ENCODE data around the gene SLC66A3. TPM values are rescaled to one million over a fixed set of nuclear protein-coding genes. Genes with fewer than 3 reads are reported as not detected.

Gene SLC66A3
- total RNA-seq, 1 donor from 2014 or later: 10.0 TPM

DNA sequence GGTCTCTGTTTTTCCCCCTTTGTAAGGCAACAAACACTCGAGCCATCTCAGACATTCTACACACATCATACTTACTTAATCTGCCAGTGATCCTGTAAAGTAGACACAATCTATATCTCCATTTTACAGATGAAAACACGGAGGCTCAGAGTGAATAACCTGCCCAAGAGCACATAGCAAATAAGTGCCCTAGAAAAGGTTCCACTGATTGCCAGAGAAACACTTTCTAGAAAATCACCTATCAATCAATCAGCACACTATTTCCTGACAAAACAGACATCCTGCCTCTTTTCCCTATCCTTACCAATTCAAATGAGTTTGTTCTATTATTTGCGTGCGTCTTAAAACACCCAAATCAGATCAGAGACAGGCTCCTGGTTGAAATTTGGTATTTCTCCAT lies 23.9 kb downstream of the SLC66A3 start:
- Mint-ChIP-seq H3K4me3 (ENCODE audit: low read depth) (no peak overlapping the region), H3K4me1 (ENCODE audit: low read depth) (peaks cover 11% of the 10 kb centered on the region)
- intact Hi-C loops (cut with micrococcal nuclease): no loop called here

DNA sequence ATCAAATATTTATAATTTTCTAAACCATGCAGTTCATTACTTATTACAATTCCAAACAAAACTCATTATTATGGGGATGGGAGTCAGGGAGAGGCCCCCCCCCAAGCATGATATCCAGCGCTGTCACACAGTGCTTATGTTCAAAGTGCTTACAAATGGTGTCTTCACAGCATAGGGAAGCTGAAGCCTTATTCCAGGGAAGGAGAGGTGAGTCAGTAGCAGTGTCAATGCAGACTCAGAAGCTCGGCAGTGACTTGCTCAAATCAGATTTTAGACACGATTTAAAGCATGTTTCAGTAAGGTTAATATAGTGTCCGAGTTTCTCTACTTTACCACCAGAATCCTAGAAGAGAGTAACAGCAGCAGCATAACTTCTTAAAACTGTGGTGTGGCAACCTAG lies 24.6 kb downstream of the SLC66A3 start:
- Mint-ChIP-seq H3K4me3 (ENCODE audit: low read depth) (no peak overlapping the region), H3K36me3 (ENCODE audit: low read depth) (peaks cover 12% of the 10 kb centered on the region), H3K27ac (no peak overlapping the region), H3K4me1 (ENCODE audit: low read depth) (peaks cover 10% of the 10 kb centered on the region), H3K9me3 (no peaks in the 10 kb centered on the region), H3K27me3 (ENCODE audit: low read depth) (no peaks in the 10 kb centered on the region)
- DNase-seq (ENCODE audit: low spot score): no peak
- intact Hi-C loops (cut with micrococcal nuclease): no loop called here

More for the DNA sequence above, 23.9 kb downstream of the SLC66A3 start:
- H3K9me3 Mint-ChIP-seq: no peaks in the 10 kb centered on the region
- no peak overlapping the region for H3K27ac Mint-ChIP-seq
- H3K27me3 Mint-ChIP-seq (ENCODE audit: low read depth): no peaks in the 10 kb centered on the region
- DNase-seq (ENCODE audit: low spot score): no peak
- peaks cover 13% of the 10 kb centered on the region for H3K36me3 Mint-ChIP-seq (ENCODE audit: low read depth)

DNA sequence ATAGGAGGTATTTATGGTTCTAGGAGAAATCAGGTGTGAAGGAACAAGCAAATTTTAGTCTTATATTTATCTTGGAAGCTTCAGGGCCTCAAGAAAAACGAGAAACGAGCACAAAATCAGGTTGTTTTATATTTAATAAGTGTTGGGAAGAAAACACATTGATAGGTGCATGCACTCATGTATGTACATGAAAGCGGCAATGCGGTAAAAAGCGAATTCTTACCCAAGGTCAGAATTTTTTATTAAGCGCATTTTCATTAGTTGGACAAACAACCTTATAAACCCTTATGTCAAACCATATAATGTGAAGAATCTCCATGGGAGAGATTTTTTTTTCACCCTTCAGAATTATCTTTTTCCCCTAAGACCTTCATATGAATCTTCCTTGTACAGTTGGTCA lies 25.4 kb downstream of the SLC66A3 start:
- intact Hi-C loops (cut with micrococcal nuclease): no loop called here
- DNase-seq (ENCODE audit: low spot score): no peak
- Mint-ChIP-seq H3K27ac (no peak overlapping the region), H3K36me3 (ENCODE audit: low read depth) (peaks cover 7% of the 10 kb centered on the region), H3K4me1 (ENCODE audit: low read depth) (peaks cover 3% of the 10 kb centered on the region), H3K27me3 (ENCODE audit: low read depth) (no peaks in the 10 kb centered on the region), H3K9me3 (no peaks in the 10 kb centered on the region), H3K4me3 (ENCODE audit: low read depth) (no peak overlapping the region)

DNA sequence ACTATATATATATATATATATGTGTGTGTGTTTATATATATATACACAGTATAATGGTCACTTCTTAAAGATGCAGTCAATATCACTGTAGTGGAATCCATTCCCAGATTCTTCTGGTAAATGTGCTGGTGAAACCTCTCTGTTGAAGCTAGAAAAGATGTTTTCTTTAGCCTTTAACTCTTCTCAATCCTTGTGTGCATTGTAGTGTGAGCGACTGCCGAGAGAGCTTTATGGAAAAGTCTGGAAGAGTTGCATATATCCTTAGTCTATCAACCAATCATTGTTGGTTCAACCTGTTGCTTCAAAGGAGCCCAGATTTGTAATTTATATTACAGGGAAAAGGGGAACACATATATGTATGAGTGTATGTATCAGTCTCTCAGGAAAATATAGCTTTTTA lies 27.7 kb downstream of the SLC66A3 start:
- Mint-ChIP-seq H3K36me3 (ENCODE audit: low read depth) (peaks cover 7% of the 10 kb centered on the region), H3K4me1 (ENCODE audit: low read depth) (no peaks in the 10 kb centered on the region), H3K27ac (no peak overlapping the region), H3K9me3 (no peaks in the 10 kb centered on the region), H3K27me3 (ENCODE audit: low read depth) (no peaks in the 10 kb centered on the region), H3K4me3 (ENCODE audit: low read depth) (no peak overlapping the region)
- DNase-seq (ENCODE audit: low spot score): no peak
- intact Hi-C loops (cut with micrococcal nuclease): no loop called here

DNA sequence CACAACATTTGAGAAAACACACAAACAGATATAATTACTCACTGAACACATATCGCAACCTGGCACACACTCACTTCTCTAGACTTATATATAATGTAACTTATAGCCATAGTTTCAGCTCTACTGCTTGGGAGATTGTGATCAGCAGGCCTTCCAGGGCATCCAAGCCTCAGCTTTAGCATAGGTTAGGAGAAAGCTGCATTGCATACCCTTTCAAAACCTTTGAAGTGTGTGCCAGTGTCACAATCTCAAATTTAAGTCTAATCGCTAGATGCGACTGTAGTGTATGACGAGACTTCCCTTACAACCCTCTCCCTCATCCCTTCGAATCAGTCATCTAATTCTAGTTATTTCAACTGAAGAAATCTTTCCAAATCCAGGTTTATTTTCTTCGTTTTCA lies 30.9 kb downstream of the SLC66A3 start:
- Mint-ChIP-seq H3K4me3 (ENCODE audit: low read depth) (no peak overlapping the region), H3K27ac (no peak overlapping the region), H3K36me3 (ENCODE audit: low read depth) (peaks cover 13% of the 10 kb centered on the region), H3K27me3 (ENCODE audit: low read depth) (no peaks in the 10 kb centered on the region), H3K4me1 (ENCODE audit: low read depth) (no peaks in the 10 kb centered on the region), H3K9me3 (no peaks in the 10 kb centered on the region)
- intact Hi-C loops (cut with micrococcal nuclease): no loop called here
- no peak for DNase-seq (ENCODE audit: low spot score)

DNA sequence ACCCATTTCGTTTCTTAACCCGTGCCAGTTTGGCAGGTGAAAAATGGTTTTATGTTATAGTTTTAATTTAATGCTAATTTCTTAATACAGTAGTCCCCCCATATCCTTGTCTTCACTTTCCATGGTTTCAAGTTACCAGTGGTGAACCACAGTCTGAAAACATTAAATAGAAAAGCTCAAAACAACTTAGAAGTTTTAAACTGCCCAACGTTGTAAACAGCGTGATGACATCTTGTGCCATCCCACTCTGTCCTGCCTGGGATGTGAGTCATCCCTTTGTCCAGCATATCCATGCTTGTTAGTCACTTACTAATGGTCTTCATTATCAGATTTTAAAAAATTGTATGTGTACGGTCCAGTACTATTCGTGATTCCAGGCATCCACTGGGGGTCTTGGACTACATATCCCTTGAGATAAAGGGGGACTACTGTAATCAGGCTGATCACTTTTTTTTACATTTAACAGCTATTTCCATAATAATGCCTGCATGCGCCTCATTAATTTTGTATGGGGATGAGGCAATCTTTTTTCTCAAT lies 31.9 kb downstream of the SLC66A3 start:
- H3K36me3 Mint-ChIP-seq (ENCODE audit: low read depth): peaks cover 15% of the 10 kb centered on the region
- no peak overlapping the region for H3K27ac Mint-ChIP-seq
- no peak overlapping the region for H3K4me3 Mint-ChIP-seq (ENCODE audit: low read depth)
- no peaks in the 10 kb centered on the region for H3K9me3 Mint-ChIP-seq
- no peak for DNase-seq (ENCODE audit: low spot score)
- no peaks in the 10 kb centered on the region for H3K4me1 Mint-ChIP-seq (ENCODE audit: low read depth)
- intact Hi-C loops (cut with micrococcal nuclease): no loop called here
- no peaks in the 10 kb centered on the region for H3K27me3 Mint-ChIP-seq (ENCODE audit: low read depth)

DNA sequence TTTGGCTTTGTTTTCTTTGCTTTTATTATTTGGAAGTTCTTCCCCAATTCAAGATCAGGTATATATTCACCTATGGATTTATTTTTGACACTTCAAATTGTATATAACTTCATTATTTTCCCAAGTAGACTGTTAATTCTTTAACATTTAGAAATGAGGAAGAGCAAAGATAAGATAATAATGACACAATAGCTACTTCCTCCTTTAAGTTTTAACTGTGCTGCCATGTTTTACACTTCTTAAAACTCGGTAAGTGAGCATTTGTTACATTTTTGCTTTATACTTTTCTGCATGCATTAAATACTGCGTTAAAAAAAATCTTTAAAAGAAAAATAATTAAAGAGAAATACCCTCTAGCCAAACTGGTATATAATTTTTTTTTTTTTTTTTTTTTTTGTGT lies 32.5 kb downstream of the SLC66A3 start:
- Mint-ChIP-seq H3K9me3 (no peaks in the 10 kb centered on the region), H3K27ac (no peak overlapping the region), H3K27me3 (ENCODE audit: low read depth) (no peaks in the 10 kb centered on the region), H3K4me3 (ENCODE audit: low read depth) (no peak overlapping the region), H3K4me1 (ENCODE audit: low read depth) (no peaks in the 10 kb centered on the region), H3K36me3 (ENCODE audit: low read depth) (peaks cover 15% of the 10 kb centered on the region)
- intact Hi-C loops (cut with micrococcal nuclease): no loop called here
- no peak for DNase-seq (ENCODE audit: low spot score)

DNA sequence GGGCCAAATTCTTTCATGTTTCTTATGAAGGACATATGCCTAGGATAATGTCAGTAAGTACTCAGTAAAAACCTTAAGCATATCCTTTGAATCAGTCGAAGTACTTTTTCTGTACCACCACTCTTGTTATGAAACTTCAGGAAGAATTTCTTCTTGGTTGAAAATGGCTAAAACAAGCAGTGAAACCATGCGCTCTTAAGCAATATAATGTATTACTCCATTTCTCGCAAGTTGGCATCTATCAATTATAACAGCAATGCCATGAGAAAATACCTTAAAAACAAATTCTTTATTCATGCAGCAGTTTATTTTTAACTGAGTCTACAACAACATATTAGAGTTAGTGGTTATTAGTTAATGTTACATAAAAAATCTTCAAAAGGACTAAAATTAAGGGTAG lies 41.0 kb downstream of the SLC66A3 start:
- Mint-ChIP-seq H3K9me3 (no peaks in the 10 kb centered on the region), H3K36me3 (ENCODE audit: low read depth) (peaks cover 37% of the 10 kb centered on the region), H3K27me3 (ENCODE audit: low read depth) (no peaks in the 10 kb centered on the region), H3K4me3 (ENCODE audit: low read depth) (no peak overlapping the region), H3K27ac (no peak overlapping the region), H3K4me1 (ENCODE audit: low read depth) (no peaks in the 10 kb centered on the region)
- intact Hi-C loops (cut with micrococcal nuclease): no loop called here
- no peak for DNase-seq (ENCODE audit: low spot score)

DNA sequence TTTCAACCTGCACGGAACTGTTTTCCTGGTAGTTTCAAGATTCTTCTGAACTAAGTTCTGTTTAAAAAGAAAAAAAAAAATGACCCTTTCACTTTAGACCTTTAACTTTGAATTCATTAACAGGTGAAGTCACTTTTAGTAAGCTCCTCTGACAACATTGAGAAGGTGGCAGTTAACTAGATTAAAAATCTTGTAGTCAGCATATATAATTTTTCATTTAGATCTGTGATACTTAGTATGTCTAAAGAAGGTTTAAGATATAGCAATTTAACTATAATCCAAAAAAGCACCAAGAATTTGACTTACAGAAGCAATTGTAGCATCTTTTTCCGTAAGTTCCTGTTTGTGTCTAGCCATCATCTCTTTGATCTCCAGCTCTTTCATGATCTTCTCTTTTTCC lies 45.4 kb downstream of the SLC66A3 start:
- H3K36me3 Mint-ChIP-seq (ENCODE audit: low read depth): peaks cover 44% of the 10 kb centered on the region

DNA sequence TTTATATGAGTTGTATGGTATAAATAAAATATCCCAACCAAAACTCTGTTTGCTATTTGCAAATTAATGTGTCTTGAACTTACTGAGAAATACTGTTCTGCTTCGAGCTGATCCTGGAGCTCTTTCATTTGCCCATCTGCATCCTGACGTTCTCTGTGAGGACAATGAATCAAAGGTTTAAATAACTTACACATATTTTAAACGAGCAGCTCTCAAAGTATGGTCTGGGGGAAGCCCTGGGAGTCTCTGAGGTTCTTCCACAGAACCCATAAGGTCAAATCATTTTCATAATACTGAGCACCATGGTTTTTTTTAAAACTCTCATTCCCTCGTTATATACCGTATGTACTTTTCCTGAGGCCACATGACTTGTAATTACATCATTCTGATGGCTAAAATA lies 46.7 kb downstream of the SLC66A3 start:
- Mint-ChIP-seq H3K4me3 (ENCODE audit: low read depth) (no peak overlapping the region), H3K9me3 (no peaks in the 10 kb centered on the region), H3K27me3 (ENCODE audit: low read depth) (no peaks in the 10 kb centered on the region), H3K4me1 (ENCODE audit: low read depth) (peaks cover 19% of the 10 kb centered on the region), H3K27ac (no peak overlapping the region), H3K36me3 (ENCODE audit: low read depth) (peaks cover 42% of the 10 kb centered on the region)
- intact Hi-C loops (cut with micrococcal nuclease): loop anchor here (5.0 kb wide), 2 partner anchors 35 to 140 kb away; partner anchors contain the start of gene ROCK2
- no peak for DNase-seq (ENCODE audit: low spot score)

More for the DNA sequence above, 45.4 kb downstream of the SLC66A3 start:
- H3K9me3 Mint-ChIP-seq: no peaks in the 10 kb centered on the region
- H3K4me3 Mint-ChIP-seq (ENCODE audit: low read depth): no peak overlapping the region
- H3K27me3 Mint-ChIP-seq (ENCODE audit: low read depth): no peaks in the 10 kb centered on the region
- H3K27ac Mint-ChIP-seq: no peak overlapping the region
- H3K4me1 Mint-ChIP-seq (ENCODE audit: low read depth): peaks cover 19% of the 10 kb centered on the region
- intact Hi-C loops (cut with micrococcal nuclease): loop anchor here (5.0 kb wide), 2 partner anchors 37 to 142 kb away; partner anchors contain the start of gene ROCK2
- DNase-seq (ENCODE audit: low spot score): no peak

DNA sequence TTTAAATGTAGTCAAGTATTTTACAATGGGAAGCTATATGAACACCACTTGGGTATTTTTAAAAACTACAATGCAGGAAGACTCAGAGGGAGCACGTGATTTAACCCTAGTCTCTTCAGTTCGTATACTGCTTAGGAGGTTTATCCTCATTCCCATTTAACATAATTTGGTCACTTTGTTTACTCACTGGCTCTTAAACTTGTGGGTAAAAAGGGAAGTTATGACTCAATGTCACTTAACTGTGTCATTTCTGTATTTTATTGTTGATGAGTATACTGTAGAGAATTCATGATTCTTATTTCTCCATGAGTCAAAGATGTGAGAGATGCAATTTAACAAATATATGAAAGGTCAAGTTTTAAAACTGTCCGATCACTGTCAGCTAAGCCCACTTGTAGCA lies 48.2 kb downstream of the SLC66A3 start:
- intact Hi-C loops (cut with micrococcal nuclease): loop anchor here (5.0 kb wide), 2 partner anchors 34 to 139 kb away; partner anchors contain the start of gene ROCK2
- Mint-ChIP-seq H3K9me3 (no peaks in the 10 kb centered on the region), H3K27me3 (ENCODE audit: low read depth) (no peaks in the 10 kb centered on the region), H3K27ac (peak overlapping the region; percentile 55), H3K4me1 (ENCODE audit: low read depth) (peaks cover 19% of the 10 kb centered on the region), H3K4me3 (ENCODE audit: low read depth) (no peak overlapping the region), H3K36me3 (ENCODE audit: low read depth) (peaks cover 47% of the 10 kb centered on the region)
- no peak for DNase-seq (ENCODE audit: low spot score)

DNA sequence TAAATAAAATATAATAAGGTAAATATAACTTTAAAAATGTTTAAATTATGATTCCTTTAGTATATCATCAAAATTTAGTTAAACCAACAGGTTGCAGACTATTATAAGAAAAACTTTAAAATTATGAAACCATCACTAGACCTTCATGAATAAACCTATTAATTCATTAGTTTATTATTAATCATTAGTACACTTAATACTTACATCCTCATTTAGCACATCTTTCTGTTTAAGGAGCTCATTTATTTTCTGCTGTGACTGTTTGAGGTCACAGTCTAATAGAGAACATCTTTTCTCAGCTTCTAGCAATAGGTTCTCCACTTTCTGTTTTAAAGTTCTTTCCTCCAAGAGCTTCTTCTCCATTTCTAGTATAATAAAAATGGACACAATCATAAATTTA lies 52.8 kb downstream of the SLC66A3 start:
- no peak overlapping the region for H3K4me3 Mint-ChIP-seq (ENCODE audit: low read depth)
- H3K27ac Mint-ChIP-seq: no peak overlapping the region
- peaks cover 19% of the 10 kb centered on the region for H3K4me1 Mint-ChIP-seq (ENCODE audit: low read depth)
- no peaks in the 10 kb centered on the region for H3K9me3 Mint-ChIP-seq
- peaks cover 35% of the 10 kb centered on the region for H3K36me3 Mint-ChIP-seq (ENCODE audit: low read depth)
- H3K27me3 Mint-ChIP-seq (ENCODE audit: low read depth): no peaks in the 10 kb centered on the region
- no peak for DNase-seq (ENCODE audit: low spot score)
- intact Hi-C loops (cut with micrococcal nuclease): no loop called here

DNA sequence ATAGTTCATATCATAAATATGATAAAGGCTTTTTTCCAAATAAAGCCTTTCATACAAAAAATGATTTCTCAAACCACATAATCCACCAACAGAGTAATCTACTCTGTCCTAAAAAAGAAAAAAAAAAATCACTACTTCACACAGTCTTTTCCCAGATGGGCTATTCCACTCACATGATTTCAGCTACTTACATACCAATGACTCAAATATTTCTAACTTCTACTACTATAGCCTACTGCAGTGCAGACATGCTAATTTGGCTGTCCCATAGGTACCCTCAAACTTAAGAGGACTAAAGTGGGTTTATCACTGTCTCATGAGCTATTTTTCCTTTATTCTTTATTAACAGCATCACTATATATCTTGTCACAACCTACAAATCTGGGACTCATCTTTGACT lies 57.4 kb downstream of the SLC66A3 start:
- no peaks in the 10 kb centered on the region for H3K9me3 Mint-ChIP-seq
- H3K36me3 Mint-ChIP-seq (ENCODE audit: low read depth): peaks cover 38% of the 10 kb centered on the region
- H3K4me1 Mint-ChIP-seq (ENCODE audit: low read depth): no peaks in the 10 kb centered on the region
- no peak for DNase-seq (ENCODE audit: low spot score)
- no peak overlapping the region for H3K27ac Mint-ChIP-seq
- no peak overlapping the region for H3K4me3 Mint-ChIP-seq (ENCODE audit: low read depth)
- no peaks in the 10 kb centered on the region for H3K27me3 Mint-ChIP-seq (ENCODE audit: low read depth)
- intact Hi-C loops (cut with micrococcal nuclease): no loop called here
